ENCODE results near the gene CFAP46.

DNA sequence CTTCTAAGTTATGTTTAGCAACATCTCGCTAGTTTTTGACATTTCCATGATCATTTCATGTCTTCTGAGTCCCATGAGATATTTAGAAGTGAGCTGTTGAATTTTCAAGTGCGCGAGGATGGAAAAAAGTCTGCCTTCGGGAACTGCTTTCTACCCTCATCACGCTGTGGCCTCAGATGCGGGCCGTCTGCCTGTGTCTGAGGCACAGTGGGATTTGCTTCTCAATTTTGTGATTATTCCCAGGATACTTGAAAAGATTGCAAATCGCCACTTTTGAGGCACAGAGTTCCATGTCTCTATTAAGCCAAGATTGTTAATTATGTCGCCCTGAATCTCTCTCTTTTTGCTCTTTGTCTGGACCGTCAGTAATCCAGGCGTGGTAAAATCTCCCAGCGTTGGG lies 125.7 kb downstream of the CFAP46 start:
- TF ChIP-seq, protein P1, sequence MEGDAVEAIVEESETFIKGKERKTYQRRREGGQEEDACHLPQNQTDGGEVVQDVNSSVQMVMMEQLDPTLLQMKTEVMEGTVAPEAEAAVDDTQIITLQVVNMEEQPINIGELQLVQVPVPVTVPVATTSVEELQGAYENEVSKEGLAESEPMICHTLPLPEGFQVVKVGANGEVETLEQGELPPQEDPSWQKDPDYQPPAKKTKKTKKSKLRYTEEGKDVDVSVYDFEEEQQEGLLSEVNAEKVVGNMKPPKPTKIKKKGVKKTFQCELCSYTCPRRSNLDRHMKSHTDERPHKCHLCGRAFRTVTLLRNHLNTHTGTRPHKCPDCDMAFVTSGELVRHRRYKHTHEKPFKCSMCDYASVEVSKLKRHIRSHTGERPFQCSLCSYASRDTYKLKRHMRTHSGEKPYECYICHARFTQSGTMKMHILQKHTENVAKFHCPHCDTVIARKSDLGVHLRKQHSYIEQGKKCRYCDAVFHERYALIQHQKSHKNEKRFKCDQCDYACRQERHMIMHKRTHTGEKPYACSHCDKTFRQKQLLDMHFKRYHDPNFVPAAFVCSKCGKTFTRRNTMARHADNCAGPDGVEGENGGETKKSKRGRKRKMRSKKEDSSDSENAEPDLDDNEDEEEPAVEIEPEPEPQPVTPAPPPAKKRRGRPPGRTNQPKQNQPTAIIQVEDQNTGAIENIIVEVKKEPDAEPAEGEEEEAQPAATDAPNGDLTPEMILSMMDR (IDR thresholded peaks at IDR 0.05), result no peak
- TF ChIP-seq POLR2AphosphoS5 (IDR thresholded peaks at IDR 0.05), result no peak
